Nephron progenitor cell (in vitro differentiated cells): ENCODE data around the gene CHCHD1.

Experiments
- DNase-seq: peaks from one replicate; pipeline ENCODE4 v3.0.0; 2021
- H3K27ac Mint-ChIP-seq: 2 replicates; pipeline ENCODE4 v1.8.0; 2021; ENCODE audit warnings: mild to moderate bottlenecking, moderate library complexity, mixed read lengths
- H3K27me3 Mint-ChIP-seq: 2 replicates; pipeline ENCODE4 v1.8.0; 2021; ENCODE audit warnings: mild to moderate bottlenecking, low read depth, mixed read lengths; ENCODE audit not compliant: poor library complexity
- H3K36me3 Mint-ChIP-seq: 2 replicates; pipeline ENCODE4 v1.8.0; 2021; ENCODE audit warnings: low read depth, mixed read lengths
- H3K4me1 Mint-ChIP-seq: 2 replicates; pipeline ENCODE4 v1.8.0; 2021; ENCODE audit warnings: mixed read lengths
- H3K4me3 Mint-ChIP-seq: 2 replicates; pipeline ENCODE4 v1.8.0; 2021; ENCODE audit warnings: mild to moderate bottlenecking, moderate library complexity, mixed read lengths
- H3K9me3 Mint-ChIP-seq: 2 replicates; pipeline ENCODE4 v1.8.0; 2021; ENCODE audit warnings: mild to moderate bottlenecking, moderate library complexity, mixed read lengths
- CTCF ChIP-seq: fragments of 200-600 bp; sonication (generic); IDR thresholded peaks from 2 replicates; pipeline ENCODE4 v1.5.0; 2021; ENCODE audit warnings: antibody characterized with exemption

Gene CHCHD1

GRCh38 chr10:73742454-73742734 is 39.5 kb upstream of the CHCHD1 start:
- H3K4me1 Mint-ChIP-seq = peaks cover 34% of the 10 kb centered on the region
- H3K36me3 Mint-ChIP-seq = peaks cover 9% of the 10 kb centered on the region
- no peak for DNase-seq
- TF ChIP-seq CTCF = no peak
- H3K9me3 Mint-ChIP-seq = no peaks in the 10 kb centered on the region
- H3K27me3 Mint-ChIP-seq = no peaks in the 10 kb centered on the region
- H3K4me3 Mint-ChIP-seq = peak overlapping the region; percentile 99
- no peak overlapping the region for H3K27ac Mint-ChIP-seq

- Mint-ChIP-seq H3K4me3 (peak overlapping the region; percentile 99), H3K27me3 (no peaks in the 10 kb centered on the region), H3K4me1 (peaks cover 31% of the 10 kb centered on the region), H3K9me3 (no peaks in the 10 kb centered on the region), H3K27ac (peak overlapping the region; percentile 100), H3K36me3 (peaks cover 5% of the 10 kb centered on the region)
- no peak for TF ChIP-seq CTCF
- no peak for DNase-seq
Observed at GRCh38 chr10:73743327-73743904, 38.4 kb upstream of the CHCHD1 start.

- Mint-ChIP-seq H3K4me3 (peak within 1 kb of the TSS; percentile 99), H3K36me3 (peaks cover 9% of the 10 kb centered on the region), H3K27ac (peak within 1 kb of the TSS; percentile 100), H3K9me3 (no peaks in the 10 kb centered on the region), H3K4me1 (peaks cover 31% of the 10 kb centered on the region), H3K27me3 (no peaks in the 10 kb centered on the region)
- peak; percentile 92 for DNase-seq
- no peak for TF ChIP-seq CTCF
Observed at GRCh38 chr10:73743905-73744663, 37.8 kb upstream of the CHCHD1 start, which contains the start of gene SEC24C. TSS of gene SEC24C (plus strand) at chr10:73744372. CDS start at chr10:73746833, 2,461 bp downstream.

GRCh38 chr10:73744664-73744975 is 37.2 kb upstream of the CHCHD1 start:
- Mint-ChIP-seq H3K9me3 (no peaks in the 10 kb centered on the region), H3K27me3 (no peaks in the 10 kb centered on the region), H3K36me3 (peaks cover 13% of the 10 kb centered on the region), H3K4me3 (peak overlapping the region; percentile 99), H3K4me1 (peaks cover 31% of the 10 kb centered on the region), H3K27ac (peak overlapping the region; percentile 100)
- peak; percentile 76 for DNase-seq
- no peak for TF ChIP-seq CTCF

GRCh38 chr10:73746721-73747120 is 35.1 kb upstream of the CHCHD1 start:
- no peak overlapping the region for H3K27ac Mint-ChIP-seq
- no peak for TF ChIP-seq CTCF
- H3K36me3 Mint-ChIP-seq = peaks cover 27% of the 10 kb centered on the region
- H3K9me3 Mint-ChIP-seq = no peaks in the 10 kb centered on the region
- no peaks in the 10 kb centered on the region for H3K27me3 Mint-ChIP-seq
- no peak for DNase-seq
- H3K4me1 Mint-ChIP-seq = peaks cover 31% of the 10 kb centered on the region
- peak overlapping the region; percentile 38 for H3K4me3 Mint-ChIP-seq

- no peak overlapping the region for H3K27ac Mint-ChIP-seq
- no peaks in the 10 kb centered on the region for H3K27me3 Mint-ChIP-seq
- peaks cover 48% of the 10 kb centered on the region for H3K36me3 Mint-ChIP-seq
- no peak overlapping the region for H3K4me3 Mint-ChIP-seq
- DNase-seq = no peak
- H3K4me1 Mint-ChIP-seq = peaks cover 9% of the 10 kb centered on the region
- no peaks in the 10 kb centered on the region for H3K9me3 Mint-ChIP-seq
- no peak for TF ChIP-seq CTCF
Observed at GRCh38 chr10:73750819-73751218, 31.0 kb upstream of the CHCHD1 start.
